ENCODE results near the gene LMOD3.

Gene LMOD3

DNA sequence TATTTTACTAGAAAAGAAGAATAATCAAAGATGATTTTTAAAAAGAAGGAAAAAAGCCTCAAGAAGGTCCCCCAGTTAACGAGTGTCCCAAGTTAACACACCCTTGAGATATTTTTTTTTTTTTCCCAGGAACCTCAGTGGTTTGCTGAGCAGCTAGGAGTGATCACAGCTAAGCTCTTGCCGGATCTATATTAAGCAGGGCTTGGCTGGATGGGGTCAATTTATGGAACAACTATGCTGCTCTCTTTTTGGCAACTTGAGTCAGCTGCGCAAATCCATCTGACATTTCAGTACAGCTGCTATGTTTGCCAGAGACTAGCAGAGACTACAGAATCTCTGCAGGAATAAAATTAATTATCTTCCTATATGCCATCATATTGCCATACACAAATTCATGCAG lies at the start of gene LMOD3:
Gene LMOD3, minus strand, starts transcription at position 193 of the 400 bp plus-strand sequence. CDS start 209 bp downstream, outside the sequence.
- DNase-seq (ENCODE audit: low read depth): no peak

DNA sequence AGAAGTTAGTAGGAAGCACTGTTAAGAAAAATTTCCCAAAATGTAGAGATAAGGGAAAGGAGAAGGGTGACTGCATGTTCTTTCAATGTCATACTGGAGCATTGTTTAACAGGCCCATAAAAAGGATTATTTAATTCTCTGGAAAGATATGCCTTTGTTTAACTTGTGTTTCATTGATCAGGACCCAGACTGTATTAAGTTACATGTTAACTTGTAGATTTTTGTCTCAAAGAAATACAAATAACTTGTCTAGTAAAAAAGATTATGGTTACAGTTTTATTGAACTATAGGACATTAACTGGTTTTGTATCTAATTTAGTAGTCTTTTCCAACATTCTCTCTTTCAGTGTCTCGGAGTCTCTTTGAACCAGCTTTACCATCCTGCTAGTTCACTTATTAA lies 49.7 kb upstream of the LMOD3 start:
- no peak for DNase-seq (ENCODE audit: low read depth)

DNA sequence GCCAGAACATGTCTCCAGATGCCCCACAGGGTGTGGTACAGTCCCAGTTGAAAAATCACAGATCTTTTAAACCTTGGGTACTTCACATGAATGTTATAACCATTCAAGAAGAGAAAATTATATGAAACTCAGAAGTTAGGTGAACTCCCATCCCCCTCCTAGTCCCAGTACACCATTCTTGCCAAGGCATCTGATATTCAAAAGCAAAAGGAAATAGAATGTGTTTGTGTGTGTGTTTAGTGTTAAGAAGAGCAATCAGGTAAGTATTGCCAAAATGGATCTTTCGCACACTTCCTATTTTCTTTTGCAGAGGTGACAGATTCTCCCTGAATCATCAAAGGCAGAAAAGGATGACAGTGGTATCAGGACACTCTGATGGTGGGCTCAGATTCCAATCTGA lies 44.1 kb upstream of the LMOD3 start:
- no peak for DNase-seq (ENCODE audit: low read depth)

DNA sequence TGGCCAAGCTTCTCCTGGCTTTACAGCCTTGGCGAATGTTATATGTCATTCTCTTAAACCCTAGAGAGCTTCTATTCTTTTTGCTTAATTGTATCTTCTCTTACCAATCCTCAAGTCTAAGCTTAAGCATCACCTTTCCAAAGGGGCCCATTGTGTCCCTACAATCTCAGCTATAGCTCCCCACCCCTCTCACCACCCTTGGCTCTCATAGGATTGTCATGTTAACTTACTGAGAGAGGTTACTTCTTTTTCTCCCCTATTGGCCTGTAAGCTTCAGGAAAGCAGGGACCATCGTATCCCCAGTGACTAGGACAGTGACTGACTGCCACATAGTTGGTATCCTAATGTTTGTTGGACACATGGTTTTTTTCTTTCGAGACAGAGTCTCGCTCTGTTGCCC lies 43.3 kb upstream of the LMOD3 start:
- no peak for DNase-seq (ENCODE audit: low read depth)

DNA sequence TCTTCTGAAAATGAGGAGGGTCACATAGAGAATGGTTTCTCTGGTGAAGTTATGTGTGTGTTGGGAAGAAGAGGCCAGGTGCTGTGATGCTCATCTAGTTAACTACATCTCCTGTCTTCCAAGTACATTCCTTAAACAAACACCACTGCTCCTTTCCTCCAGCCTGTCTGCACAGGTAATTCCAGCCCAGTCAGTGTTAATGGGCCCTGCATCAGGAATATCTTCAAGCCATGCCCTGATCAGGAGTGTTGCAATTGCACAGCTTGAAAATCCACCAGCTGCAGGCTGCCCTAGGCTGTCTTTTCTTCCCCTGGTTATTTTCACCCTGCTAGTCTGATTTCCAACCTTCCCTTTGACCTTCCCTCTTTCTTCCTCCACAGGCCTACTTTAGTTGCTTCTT lies 41.9 kb upstream of the LMOD3 start:
- no peak for DNase-seq (ENCODE audit: low read depth)

DNA sequence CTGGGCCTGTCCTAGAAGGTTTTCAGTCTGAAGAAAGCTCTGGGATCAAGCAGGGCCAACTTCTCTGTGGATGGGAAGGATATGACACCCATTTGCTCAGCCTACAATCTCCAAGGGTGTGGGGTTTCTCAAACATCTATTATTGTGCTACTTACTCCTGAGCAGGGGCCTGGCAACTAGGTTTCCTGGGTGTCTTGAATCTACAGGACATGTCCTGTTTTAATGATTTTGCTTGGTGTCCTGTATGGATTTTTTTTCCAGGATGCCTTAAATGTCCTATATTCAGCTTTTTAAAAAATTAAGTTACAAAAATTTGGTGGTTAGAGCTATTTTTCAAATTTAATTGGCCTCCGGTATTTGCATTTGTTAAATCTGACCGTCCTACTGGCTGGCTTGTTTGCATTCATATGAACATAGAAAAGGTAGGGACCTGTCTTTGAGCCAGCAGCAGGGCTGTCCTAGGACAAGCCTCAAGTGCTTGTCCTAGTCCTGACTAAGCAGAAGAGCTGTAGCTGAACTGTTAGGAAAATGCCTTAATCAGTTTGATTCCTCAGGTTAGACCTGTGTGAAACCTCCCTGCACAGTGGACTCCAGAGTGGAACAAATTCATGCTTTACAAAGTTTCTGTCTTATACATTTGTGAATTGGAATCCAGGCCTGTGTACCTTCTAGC lies 40.0 kb upstream of the LMOD3 start:
- no peak for DNase-seq (ENCODE audit: low read depth)

DNA sequence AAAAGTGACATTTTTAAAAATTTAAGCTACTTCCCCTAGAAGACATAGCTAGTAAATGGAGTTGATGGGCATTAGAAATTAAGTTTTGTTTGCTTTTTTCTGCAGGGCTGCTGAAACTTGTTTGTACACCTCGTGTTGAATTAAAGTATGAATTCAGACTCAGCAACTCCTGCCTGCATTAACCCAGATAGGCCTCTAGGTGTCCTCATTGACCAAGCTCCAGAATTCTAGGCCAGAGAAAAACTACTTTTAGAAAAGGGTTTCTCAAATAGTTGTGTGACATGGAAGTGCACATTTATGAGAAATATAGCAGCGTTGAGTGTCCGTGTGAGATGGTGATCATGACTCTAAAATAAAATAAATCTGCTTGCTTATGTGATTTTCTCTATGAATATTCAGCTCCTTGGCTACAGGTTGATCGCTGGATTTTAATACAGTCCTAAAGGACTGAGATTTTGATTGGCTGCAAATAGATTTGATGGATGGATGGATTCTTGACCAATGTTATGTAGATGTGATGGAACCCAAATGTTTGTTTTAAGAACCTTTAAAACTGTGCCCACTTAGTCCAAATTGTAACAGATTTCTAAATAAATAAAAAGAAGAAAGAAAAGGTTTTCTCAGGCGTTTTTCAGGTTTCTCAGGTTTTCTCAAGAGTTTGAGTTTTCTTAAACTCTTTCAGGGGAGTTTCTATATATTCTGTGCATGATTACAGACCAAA lies 39.4 kb upstream of the LMOD3 start:
- no peak for DNase-seq (ENCODE audit: low read depth)

DNA sequence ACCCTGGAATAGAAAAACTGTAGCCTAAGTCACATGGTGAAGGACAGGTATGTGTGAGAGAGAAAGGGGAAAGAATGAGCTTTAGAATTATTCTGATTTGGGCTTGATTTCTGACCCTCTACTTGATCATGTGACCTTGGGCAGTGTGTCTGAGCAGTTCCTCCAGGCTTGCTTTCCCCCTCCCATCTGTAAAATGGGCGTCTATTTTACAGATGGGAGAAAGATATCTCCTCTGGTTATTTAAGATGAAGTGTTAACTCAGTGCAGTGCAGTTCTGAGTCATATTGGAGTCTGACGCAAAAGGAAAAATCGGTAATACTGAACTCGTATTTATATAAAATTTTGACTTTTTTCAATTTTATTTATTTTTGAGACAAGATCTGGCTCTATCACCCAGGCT lies 38.1 kb upstream of the LMOD3 start:
- DNase-seq (ENCODE audit: low read depth): no peak

DNA sequence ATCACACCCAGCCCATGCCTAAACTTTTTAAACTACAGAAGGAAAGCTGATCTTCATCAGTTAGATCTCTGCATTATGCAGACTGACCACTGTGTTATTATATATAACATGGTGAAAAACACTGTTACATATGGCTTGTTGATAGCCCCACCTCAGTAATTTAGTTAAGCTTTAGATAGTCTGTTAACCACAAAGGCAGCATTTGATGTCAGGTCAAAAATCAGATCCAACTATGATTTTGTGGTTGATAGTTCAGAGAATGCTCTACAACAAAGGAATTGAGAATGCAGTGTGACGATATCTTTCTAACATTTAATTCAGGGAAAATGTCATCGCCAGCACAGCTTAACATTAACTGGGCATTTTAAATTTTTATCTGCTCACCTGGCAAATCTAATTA lies 37.7 kb upstream of the LMOD3 start:
- no peak for DNase-seq (ENCODE audit: low read depth)

DNA sequence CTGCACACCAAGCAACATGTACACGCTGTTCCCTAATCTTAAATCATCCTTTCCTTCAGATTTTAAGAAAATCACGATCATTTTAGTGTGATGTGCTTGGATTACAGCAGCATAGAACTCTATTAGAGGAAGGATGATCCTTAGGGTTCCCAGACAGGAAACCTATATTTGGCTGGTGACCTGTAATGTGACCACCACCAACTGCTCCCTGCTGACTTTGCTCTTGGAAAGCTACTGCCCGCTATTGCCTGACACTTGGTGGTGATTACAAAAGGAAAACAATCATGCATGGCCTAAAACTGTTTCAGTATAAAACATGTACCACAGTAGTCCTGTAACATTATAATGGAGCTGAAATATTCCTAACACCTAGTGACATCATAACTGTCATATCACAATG lies 27.2 kb upstream of the LMOD3 start:
- no peak for DNase-seq (ENCODE audit: low read depth)

DNA sequence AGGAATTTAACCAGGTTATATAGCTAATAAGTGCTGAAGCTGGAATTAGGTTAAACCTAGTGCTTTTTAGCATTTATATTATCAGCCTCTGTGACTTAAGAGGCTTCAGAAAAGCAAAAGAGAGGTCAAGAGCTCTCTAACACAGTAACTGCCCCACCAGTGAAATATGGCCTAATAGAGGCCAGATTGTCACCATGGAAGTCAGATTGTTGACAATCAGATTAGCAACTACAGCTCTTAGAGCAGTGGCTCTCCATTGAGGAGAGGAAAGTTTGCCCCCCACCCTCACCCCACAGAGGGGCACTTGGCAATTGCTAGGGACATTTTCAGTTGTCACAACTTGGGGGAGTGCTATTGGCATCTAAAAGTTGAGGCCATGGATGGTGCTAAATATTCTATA lies 23.3 kb upstream of the LMOD3 start:
- no peak for DNase-seq (ENCODE audit: low read depth)

DNA sequence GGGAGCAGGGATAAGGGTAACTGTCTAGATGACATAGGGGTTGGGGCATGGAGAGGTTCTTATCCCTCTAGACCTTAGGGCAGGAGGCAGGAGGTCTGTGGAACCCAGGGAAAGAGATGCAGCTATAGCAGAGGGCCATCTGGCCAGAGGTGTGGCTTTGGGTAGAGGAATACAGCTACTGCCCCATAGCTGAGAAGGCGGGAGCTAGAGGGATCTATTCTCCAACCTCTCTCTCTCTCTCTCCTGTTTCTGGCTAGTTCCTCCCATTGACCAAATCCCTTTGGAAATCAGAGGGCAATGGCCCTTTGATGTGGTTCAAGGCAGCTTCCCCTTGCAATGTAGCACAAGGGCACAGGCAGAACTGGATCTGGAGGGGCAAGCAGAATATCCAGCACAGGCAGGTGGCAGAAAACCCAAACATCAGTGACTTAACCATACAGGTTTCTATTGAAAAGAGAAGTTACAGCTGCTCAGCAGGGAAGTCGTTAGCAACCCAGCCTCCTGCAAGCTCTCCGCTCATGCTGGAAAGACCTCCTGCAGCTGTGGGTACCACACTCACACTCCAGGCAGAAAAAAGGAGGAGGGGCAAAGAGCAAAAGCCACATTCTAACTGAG lies 22.3 kb upstream of the LMOD3 start:
- DNase-seq (ENCODE audit: low read depth): no peak

DNA sequence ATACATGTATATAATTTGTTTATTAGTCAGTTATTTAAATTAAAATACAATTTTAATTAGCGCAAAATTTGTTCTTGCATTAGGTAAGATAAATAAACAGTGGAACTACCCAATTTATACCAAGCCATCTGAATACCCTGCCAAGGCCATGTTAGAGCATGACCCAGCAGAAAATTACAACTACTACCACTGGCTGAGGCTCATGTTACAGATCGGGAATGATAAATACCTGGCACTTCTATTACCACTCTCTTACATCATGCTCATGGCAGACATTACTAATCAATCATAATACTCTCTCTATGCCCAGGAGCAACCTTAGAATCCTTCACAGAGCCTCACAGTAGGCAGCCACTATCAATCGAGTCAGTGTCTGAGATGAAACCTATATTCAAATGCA lies 21.2 kb upstream of the LMOD3 start:
- no peak for DNase-seq (ENCODE audit: low read depth)

DNA sequence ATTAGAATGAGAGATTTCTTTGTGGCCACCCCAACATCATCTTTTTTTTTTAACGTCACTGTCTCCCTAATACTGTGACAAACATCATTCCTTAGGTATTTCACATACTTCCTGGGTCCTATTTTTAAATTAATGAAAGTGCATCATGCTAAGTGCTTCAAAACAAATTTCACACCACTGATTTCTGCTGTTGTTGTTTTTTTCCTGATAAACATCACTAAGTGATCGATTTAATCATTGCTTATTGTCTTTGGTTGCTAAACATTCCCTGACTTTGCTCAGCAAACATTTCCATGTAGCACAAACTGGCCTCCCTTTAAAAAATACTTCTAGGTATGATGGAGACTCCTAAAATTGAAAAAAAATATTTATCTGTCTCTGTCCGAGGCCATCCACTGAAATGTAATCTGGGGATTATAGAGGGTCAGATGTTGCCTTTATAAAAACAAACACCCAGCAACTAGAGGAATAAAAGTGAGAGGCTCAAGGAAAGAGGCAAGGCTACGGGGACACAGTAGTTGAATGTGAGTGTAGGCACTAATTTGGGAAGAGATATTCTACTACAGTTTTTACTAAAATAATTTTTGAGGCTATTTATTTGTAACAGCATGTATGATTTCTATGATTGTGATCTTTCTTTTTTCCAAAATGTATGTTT lies 20.5 kb upstream of the LMOD3 start:
- no peak for DNase-seq (ENCODE audit: low read depth)

DNA sequence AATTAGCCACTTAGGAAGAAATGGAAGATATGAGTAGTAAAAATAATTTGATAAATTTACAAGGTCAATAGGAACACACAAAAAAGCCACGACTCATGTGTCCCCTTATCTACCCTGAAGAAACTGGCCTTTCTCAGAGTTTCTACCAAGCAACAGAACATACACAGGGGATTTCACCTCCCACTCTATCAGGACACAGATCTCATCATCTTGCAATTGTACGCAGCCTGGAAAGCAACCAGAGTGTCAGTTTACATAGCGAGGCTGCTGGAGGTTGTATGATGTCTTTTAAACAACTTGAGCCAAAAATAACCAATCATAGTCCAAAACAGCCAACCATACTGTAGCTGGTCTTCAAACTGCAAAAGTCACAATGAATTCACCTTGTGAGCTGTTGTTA lies 19.7 kb upstream of the LMOD3 start:
- no peak for DNase-seq (ENCODE audit: low read depth)

DNA sequence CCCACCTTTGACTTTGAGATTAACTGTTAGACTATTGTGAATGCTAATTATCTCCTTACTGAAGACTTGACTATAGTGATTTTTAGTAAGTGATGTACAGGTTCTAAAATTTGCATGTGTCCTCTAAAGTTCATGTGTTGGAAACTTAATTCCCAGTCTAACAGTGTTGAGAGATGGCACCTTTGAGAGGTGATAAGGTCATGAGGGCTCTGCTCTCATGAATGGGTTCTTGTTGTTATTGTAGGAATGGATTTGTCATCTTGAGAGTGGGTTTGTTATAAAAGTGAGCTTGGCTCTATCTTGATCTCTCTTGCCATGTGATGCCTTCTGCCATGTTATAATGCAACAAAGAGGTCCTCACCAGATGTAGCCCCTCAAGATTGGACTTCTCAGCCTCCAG lies 18.9 kb upstream of the LMOD3 start:
- DNase-seq (ENCODE audit: low read depth): no peak

DNA sequence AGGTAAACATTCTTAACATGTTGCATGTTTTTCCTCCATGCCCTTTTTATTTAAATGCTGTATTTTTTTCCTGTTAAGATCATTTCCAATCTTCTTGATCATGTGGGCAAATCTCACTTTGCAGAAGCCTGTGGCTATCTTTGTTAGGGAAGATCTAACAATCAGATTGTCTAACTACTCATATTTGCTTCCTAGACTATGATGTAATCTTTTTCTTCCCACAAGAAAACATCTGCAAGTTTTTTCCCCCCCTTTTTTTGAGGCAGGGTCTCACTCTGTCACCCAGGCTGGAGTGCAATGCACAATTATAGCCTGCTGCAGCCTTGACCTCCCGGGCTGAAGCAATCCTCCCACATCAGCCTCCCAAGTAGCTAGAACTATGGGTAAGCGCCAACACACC lies 15.0 kb upstream of the LMOD3 start:
- no peak for DNase-seq (ENCODE audit: low read depth)

DNA sequence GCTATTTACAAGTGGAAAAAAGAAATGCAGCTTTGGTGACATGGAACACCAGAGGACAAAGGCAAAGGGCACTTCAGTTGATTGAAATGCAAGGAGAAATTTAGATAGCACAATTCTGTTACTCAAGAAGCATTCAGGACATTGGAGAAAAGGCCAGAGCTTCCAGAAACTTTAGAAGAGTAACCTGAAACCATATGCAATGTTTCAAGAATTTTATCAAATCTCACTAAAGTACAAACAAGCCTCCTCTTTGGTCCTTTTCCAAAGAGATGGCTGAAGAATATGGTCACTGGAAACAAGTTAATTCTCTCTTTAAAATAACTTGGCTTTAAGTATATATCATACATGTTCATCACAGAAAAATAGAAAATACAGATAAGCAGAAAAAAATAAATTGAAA lies 14.6 kb upstream of the LMOD3 start:
- DNase-seq (ENCODE audit: low read depth): no peak

DNA sequence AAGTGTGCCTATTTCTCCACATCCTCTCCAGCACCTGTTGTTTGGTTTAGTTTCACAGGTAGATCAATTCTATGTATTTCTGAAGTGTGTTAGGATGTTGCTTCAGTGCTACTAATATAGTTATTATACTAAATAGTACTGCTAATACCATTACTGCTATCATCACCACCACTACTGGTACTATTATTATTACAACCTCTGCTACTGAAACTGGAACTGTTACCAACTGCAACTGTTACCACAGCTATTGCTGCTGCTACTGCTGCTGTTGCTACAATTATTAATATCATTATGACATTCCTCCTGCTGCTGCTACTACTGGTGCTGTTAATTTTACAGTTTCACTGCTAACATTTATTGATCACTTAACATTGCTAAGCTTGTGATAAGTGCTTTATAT lies 8.3 kb upstream of the LMOD3 start:
- DNase-seq (ENCODE audit: low read depth): no peak

DNA sequence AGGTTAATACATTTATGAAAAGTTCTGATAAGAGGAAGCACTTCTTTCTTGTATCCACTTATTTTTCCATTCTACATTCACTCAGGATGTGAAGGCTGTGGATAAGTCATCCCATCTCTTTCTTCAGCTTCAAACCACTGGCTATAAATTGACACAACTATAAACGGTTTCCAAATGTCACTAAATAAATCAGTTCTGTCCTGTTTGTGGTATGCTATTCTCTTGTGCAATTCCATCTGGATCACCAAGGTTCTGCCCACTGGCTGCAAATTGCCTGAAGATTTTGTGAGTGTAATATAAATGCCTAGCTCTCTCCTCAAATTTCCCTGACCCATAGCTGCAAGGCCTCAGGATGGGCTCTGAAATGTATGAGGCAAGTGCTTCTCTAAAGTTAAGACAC lies 7.1 kb upstream of the LMOD3 start:
- DNase-seq (ENCODE audit: low read depth): no peak

DNA sequence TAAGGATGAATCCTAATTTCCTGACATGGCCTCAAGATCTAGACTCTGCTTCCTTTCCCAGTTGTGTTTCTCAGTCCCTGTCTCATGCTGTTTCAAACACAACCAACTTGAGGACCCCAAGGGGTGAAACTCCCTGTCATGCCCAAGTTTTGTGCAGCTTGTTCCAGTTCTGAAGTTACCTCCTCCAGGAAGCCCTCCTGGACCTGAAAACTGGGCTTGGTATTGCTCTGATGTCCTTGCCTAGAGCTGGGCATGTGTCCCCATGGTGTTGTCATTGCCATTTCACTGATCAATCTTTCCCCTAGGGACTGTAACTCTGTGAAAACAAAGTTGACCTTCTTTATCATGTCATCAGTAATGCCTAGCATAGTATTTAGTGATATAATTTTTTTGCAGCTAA lies 6.1 kb upstream of the LMOD3 start:
- no peak for DNase-seq (ENCODE audit: low read depth)

DNA sequence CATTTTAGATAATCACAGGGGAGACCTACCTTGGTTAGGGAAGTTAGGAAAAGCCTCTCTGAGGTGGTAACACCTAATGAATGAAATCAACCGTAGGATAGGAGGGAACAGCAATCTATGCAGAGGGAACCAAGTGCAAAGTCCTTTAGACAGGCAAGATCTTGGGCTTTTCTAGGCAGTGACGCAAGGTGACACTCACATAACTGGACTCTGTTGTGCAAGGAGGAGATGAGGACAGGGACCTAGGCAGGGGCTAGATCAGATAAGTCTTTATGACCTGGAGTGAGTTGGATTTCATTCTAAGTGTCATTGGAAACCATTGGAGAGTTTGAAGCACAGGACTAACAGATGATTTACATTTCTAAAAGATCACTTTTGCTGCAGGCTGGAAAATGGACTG lies 4.6 kb upstream of the LMOD3 start:
- DNase-seq (ENCODE audit: low read depth): no peak

DNA sequence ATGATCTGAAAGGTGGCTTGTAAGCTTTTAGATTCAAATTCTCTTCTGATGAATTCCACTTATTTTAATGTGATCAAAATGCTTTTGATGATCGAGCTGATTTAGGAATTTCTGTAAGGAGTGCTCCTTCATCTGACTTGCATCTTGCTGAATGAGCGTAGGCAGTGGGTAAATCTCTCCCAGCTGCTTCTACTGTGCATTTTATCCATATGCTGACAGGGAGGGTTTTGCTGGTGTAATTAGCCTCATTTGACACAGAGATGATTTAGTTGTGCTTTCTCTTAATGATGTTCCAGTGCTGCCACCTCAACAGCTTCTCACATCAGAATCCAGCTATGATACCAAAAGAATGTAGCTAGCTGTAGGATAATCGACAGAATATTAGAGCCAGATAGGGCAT lies 3.8 kb upstream of the LMOD3 start:
- DNase-seq (ENCODE audit: low read depth): no peak
